Thyroid gland (tissue), 4 donors: ENCODE measurements around the gene TSPAN9.

Experiments used
- CTCF ChIP-seq, 6 experiments: fragments of 200-600 bp in 3 of 6; fragments of 450-650 bp in 3 of 6; sonication (generic) in 3 of 6; IDR thresholded peaks; one replicate each; pipeline ENCODE4 v1.5.1; 2016 to 2019; ENCODE audit warnings: antibody characterized with exemption in 6 of 6, mild to moderate bottlenecking in 2 of 6, inconsistent platforms in 1 of 6, moderate library complexity in 1 of 6
- POLR2A ChIP-seq, 2 donors: fragments of 450-650 bp; IDR thresholded peaks; one replicate each; pipeline ENCODE4 v1.6.1; 2017; ENCODE audit warnings: antibody characterized with exemption in 2 of 2, mild to moderate bottlenecking in 2 of 2, moderate library complexity in 1 of 2

- TF ChIP-seq CTCF (IDR thresholded peaks at IDR 0.05) = no peak
- TF ChIP-seq POLR2A (IDR thresholded peaks at IDR 0.05) = no peak
Observed at GRCh38 chr12:3223601-3224529, 146.7 kb downstream of the TSPAN9 start.
